H1 (cell line): ENCODE measurements around the gene MUS81. TPM values are rescaled to one million over a fixed set of nuclear protein-coding genes. Genes with fewer than 3 reads are reported as not detected.

Source experiments
- CTCF ChIA-PET: fragments of 300-600 bp; sonication (Branson Sonifier 250); formaldehyde crosslinking; loops from one replicate; lab custom pipeline; 2021; ENCODE audit not compliant: partially characterized antibody; lab: Charles Lee
- POLR2A ChIA-PET: fragments of 300-600 bp; sonication (Branson Sonifier 250); formaldehyde crosslinking; loops from one replicate; lab custom pipeline; 2021; ENCODE audit warnings: inconsistent platforms; ENCODE audit not compliant: partially characterized antibody; lab: Charles Lee
- DNase-seq, 2 experiments: peaks; one replicate each; pipeline versions ENCODE4 v3.0.0 to v3.0.0-alpha.2; 2010 to 2022; ENCODE audit warnings: low spot score in 2 of 2, low read depth in 1 of 2, mixed read lengths in 1 of 2
- FAIRE-seq: peaks from 2 replicates; lab custom pipeline; 2011; peaks lifted over from hg19 to GRCh38; lab: Jason Lieb, UNC
- H2AFZ ChIP-seq: 2 replicates; pipeline ENCODE4 v1.8.1; 2012; ENCODE audit warnings: low read length, inconsistent platforms
- H2AK5ac ChIP-seq: 2 replicates; pipeline ENCODE4 v1.6.1; 2013; ENCODE audit warnings: low read depth, low read length
- H2BK120ac ChIP-seq: replicated peaks from 2 replicates; pipeline ENCODE3; 2013; ENCODE audit warnings: low read depth, low read length, inconsistent platforms
- H2BK12ac ChIP-seq: 2 replicates; pipeline ENCODE4 v1.6.1; 2013; ENCODE audit warnings: low read depth, low read length
- H2BK15ac ChIP-seq: 2 replicates; pipeline ENCODE4 v1.6.1; 2013; ENCODE audit warnings: low read length
- H2BK20ac ChIP-seq: 2 replicates; pipeline ENCODE4 v1.6.1; 2013; ENCODE audit warnings: low read length
- H2BK5ac ChIP-seq: 2 replicates; pipeline ENCODE4 v1.6.1; 2013; ENCODE audit warnings: low read depth, low read length
- H3K14ac ChIP-seq: 2 replicates; pipeline ENCODE4 v1.6.1; 2013; ENCODE audit warnings: inconsistent platforms; ENCODE audit not compliant: insufficient read length
- H3K18ac ChIP-seq: 2 replicates; pipeline ENCODE4 v1.6.1; 2013; ENCODE audit warnings: low read length; ENCODE audit errors: extremely low read depth
- H3K23ac ChIP-seq: 2 replicates; pipeline ENCODE4 v1.6.1; 2013; ENCODE audit warnings: inconsistent platforms; ENCODE audit not compliant: insufficient read length
- H3K23me2 ChIP-seq: 2 replicates; pipeline ENCODE4 v1.6.1; 2013; ENCODE audit warnings: low read depth, low read length
- H3K27ac ChIP-seq: 2 replicates; pipeline ENCODE4 v1.6.1; 2011; ENCODE audit warnings: low read depth, low read length, inconsistent platforms
- H3K27me3 ChIP-seq, 4 experiments: replicated peaks in 1 of 4; 1 replicate in 1 of 4; 2 replicates in 3 of 4; pipeline versions ENCODE4 v1.6.1 to v1.8.1; 2011 to 2013; ENCODE audit warnings: low read length in 3 of 4, mild to moderate bottlenecking in 3 of 4, inconsistent platforms in 2 of 4, mixed read lengths in 2 of 4, moderate library complexity in 1 of 4; ENCODE audit not compliant: control insufficient read depth in 3 of 4, insufficient read depth in 3 of 4; ENCODE audit errors: extremely low read depth in 1 of 4
- H3K36me3 ChIP-seq, 4 experiments: 2 replicates each; pipeline versions ENCODE4 v1.6.1 to v1.8.1; 2011 to 2013; ENCODE audit warnings: mild to moderate bottlenecking in 4 of 4, low read length in 3 of 4, moderate library complexity in 2 of 4, control low read depth in 1 of 4, inconsistent platforms in 1 of 4; ENCODE audit not compliant: insufficient read depth in 4 of 4, control insufficient read depth in 2 of 4
- H3K4ac ChIP-seq: replicated peaks from 2 replicates; pipeline ENCODE3; 2013; ENCODE audit warnings: low read length, low read depth, mixed read lengths, inconsistent platforms; ENCODE audit not compliant: insufficient read length
- H3K4me1 ChIP-seq, 4 experiments: replicated peaks in 1 of 4; 1 replicate in 1 of 4; 2 replicates in 3 of 4; pipeline versions ENCODE4 v1.6.1 to v1.8.1; 2011 to 2013; ENCODE audit warnings: low read length in 3 of 4, inconsistent platforms in 2 of 4, mixed read lengths in 1 of 4; ENCODE audit not compliant: insufficient read depth in 4 of 4, control insufficient read depth in 3 of 4
- H3K4me2 ChIP-seq, 2 experiments: 2 replicates each; pipeline versions ENCODE4 v1.6.1 to v1.8.1; 2011 to 2013; ENCODE audit warnings: low read depth in 2 of 2, low read length in 2 of 2, control low read depth in 1 of 2, inconsistent platforms in 1 of 2, mild to moderate bottlenecking in 1 of 2; ENCODE audit not compliant: insufficient read depth in 1 of 2
- H3K4me3 ChIP-seq, 4 experiments: fragments of 200-600, 300-600 bp in 1 of 4; sonication (generic), shearing (Covaris generic), sonication (Bioruptor Twin) in 1 of 4; 2 replicates each; pipeline versions ENCODE4 v1.5.1 to v1.8.1; 2011 to 2016; ENCODE audit warnings: low read length in 4 of 4, low read depth in 3 of 4, control low read depth in 2 of 4, inconsistent platforms in 2 of 4, mild to moderate bottlenecking in 2 of 4, mixed read lengths in 1 of 4, moderate library complexity in 1 of 4; ENCODE audit not compliant: insufficient read depth in 2 of 4; ENCODE audit errors: extremely low read depth in 1 of 4
- H3K56ac ChIP-seq: replicated peaks from 2 replicates; pipeline ENCODE3; 2013; ENCODE audit warnings: low read depth, mild to moderate bottlenecking, mixed read lengths, low read length, inconsistent platforms; ENCODE audit not compliant: insufficient read length
- H3K79me1 ChIP-seq: 2 replicates; pipeline ENCODE4 v1.6.1; 2013; ENCODE audit warnings: low read depth, low read length, control low read depth
- H3K79me2 ChIP-seq, 2 experiments: 2 replicates each; pipeline versions ENCODE4 v1.6.1 to v1.8.1; 2012 to 2013; ENCODE audit warnings: low read length in 2 of 2, mild to moderate bottlenecking in 2 of 2, inconsistent platforms in 1 of 2; ENCODE audit not compliant: insufficient read depth in 2 of 2, control insufficient read depth in 1 of 2
- H3K9ac ChIP-seq, 4 experiments: replicated peaks in 1 of 4; 1 replicate in 1 of 4; 2 replicates in 3 of 4; pipeline versions ENCODE4 v1.6.1 to v1.8.1; 2011 to 2013; ENCODE audit warnings: low read depth in 3 of 4, low read length in 3 of 4, control low read depth in 2 of 4, mild to moderate bottlenecking in 2 of 4, moderate library complexity in 2 of 4, inconsistent platforms in 1 of 4; ENCODE audit errors: extremely low read depth in 1 of 4
- H3K9me3 ChIP-seq, 2 experiments: 2 replicates each; pipeline versions ENCODE4 v1.6.1 to v1.8.1; 2012 to 2013; ENCODE audit warnings: mild to moderate bottlenecking in 2 of 2, moderate library complexity in 2 of 2, control low read depth in 1 of 2, inconsistent platforms in 1 of 2, low read depth in 1 of 2, low read length in 1 of 2, mixed read lengths in 1 of 2; ENCODE audit not compliant: insufficient read depth in 2 of 2
- H4K20me1 ChIP-seq, 2 experiments: replicated peaks in 1 of 2; 2 replicates each; pipeline versions ENCODE3 to v1.8.1; 2011 to 2013; ENCODE audit warnings: inconsistent platforms in 2 of 2, low read length in 2 of 2, mild to moderate bottlenecking in 1 of 2; ENCODE audit not compliant: insufficient read depth in 2 of 2, control insufficient read depth in 1 of 2
- H4K5ac ChIP-seq: 2 replicates; pipeline ENCODE4 v1.6.1; 2013; ENCODE audit warnings: low read length, low read depth, mixed read lengths, inconsistent platforms; ENCODE audit not compliant: insufficient read length
- H4K8ac ChIP-seq: 2 replicates; pipeline ENCODE4 v1.8.0; 2013; ENCODE audit warnings: mild to moderate bottlenecking, moderate library complexity, low read length, inconsistent platforms; ENCODE audit not compliant: insufficient read depth; ENCODE audit errors: extremely low read depth
- H4K91ac ChIP-seq: replicated peaks from 2 replicates; pipeline ENCODE3; 2013; ENCODE audit warnings: low read length, mixed read lengths, inconsistent platforms; ENCODE audit not compliant: insufficient read length
- ASH2L ChIP-seq: fragments of 200-600, 300-600 bp; sonication (generic); IDR thresholded peaks from one replicate; pipeline ENCODE4 v1.7.1; 2017; ENCODE audit warnings: low read length
- HDAC2 ChIP-seq, 2 experiments: fragments of 300-600 bp in 1 of 2; sonication (generic) in 1 of 2; IDR thresholded peaks; 2 replicates each; pipeline ENCODE4 v1.6.1; 2011 to 2012; ENCODE audit warnings: low read depth in 2 of 2, low read length in 2 of 2, mild to moderate bottlenecking in 2 of 2, moderate library complexity in 2 of 2, borderline replicate concordance in 1 of 2, inconsistent platforms in 1 of 2
- KDM4A ChIP-seq: IDR thresholded peaks from one replicate; pipeline ENCODE4 v1.7.1; 2012; ENCODE audit warnings: low read depth, mild to moderate bottlenecking, moderate library complexity, low read length, inconsistent platforms; ENCODE audit not compliant: severe bottlenecking
- NANOG ChIP-seq: IDR thresholded peaks from 2 replicates; pipeline ENCODE4 v1.6.1; 2011; ENCODE audit warnings: low read length, low read depth, mild to moderate bottlenecking, inconsistent platforms; ENCODE audit not compliant: insufficient read depth, poor library complexity, severe bottlenecking
- NRF1 ChIP-seq: IDR thresholded peaks from 2 replicates; pipeline ENCODE4 v1.6.1; 2011; ENCODE audit warnings: mild to moderate bottlenecking, low read depth, low read length, improper control_type of control experiment
- POLR2A ChIP-seq, 2 experiments: IDR thresholded peaks; 1 replicate in 1 of 2; 2 replicates in 1 of 2; pipeline ENCODE4 v1.6.1; 2011; ENCODE audit warnings: low read depth in 2 of 2, low read length in 2 of 2, mild to moderate bottlenecking in 2 of 2; ENCODE audit errors: control extremely low read depth in 1 of 2
- RBBP5 ChIP-seq: IDR thresholded peaks from 2 replicates; pipeline ENCODE4 v1.7.1; 2012; ENCODE audit warnings: low read depth, mild to moderate bottlenecking, inconsistent platforms, low read length, moderate library complexity, borderline replicate concordance
- RNF2 ChIP-seq: fragments of 200-900, 300-1000 bp; sonication (generic); IDR thresholded peaks from 2 replicates; pipeline ENCODE4 v1.7.1; 2016; ENCODE audit warnings: borderline replicate concordance, low read depth, mild to moderate bottlenecking, antibody characterized with exemption, low read length; ENCODE audit not compliant: poor library complexity, severe bottlenecking; ENCODE audit errors: missing control alignments
- RXRA ChIP-seq: IDR thresholded peaks from 2 replicates; pipeline ENCODE4 v1.6.1; 2011; ENCODE audit warnings: low read depth, mild to moderate bottlenecking, low read length, moderate library complexity; ENCODE audit not compliant: insufficient read depth
- SAP30 ChIP-seq: fragments of 300-600 bp; sonication (generic); IDR thresholded peaks from 2 replicates; pipeline ENCODE4 v1.7.1; 2012; ENCODE audit warnings: low read length, moderate library complexity, mild to moderate bottlenecking, inconsistent platforms; ENCODE audit not compliant: insufficient read depth, insufficient replicate concordance
- SRF ChIP-seq: IDR thresholded peaks from 2 replicates; pipeline ENCODE4 v1.6.1; 2011; ENCODE audit warnings: mild to moderate bottlenecking, low read depth, low read length, moderate library complexity
- SUZ12 ChIP-seq: fragments of 200-600 bp; sonication (generic); IDR thresholded peaks from 2 replicates; pipeline ENCODE4 v1.6.1; 2012; ENCODE audit warnings: mild to moderate bottlenecking, inconsistent platforms, low read length, moderate library complexity, mixed read lengths
- TAF1 ChIP-seq: IDR thresholded peaks from 2 replicates; pipeline ENCODE4 v1.6.1; 2011; ENCODE audit warnings: mild to moderate bottlenecking, low read depth, low read length
- WGBS, 2 experiments: shearing (Covaris generic) in 1 of 2; methylation state at CpG; one replicate each; pipeline versions ENCODE4 v1.1.6 to v1.1.7; 2013 to 2015; ENCODE audit warnings: low lambda C conversion rate in 2 of 2, mixed read lengths in 2 of 2, inconsistent platforms in 1 of 2, low coverage in 1 of 2, missing lambda C conversion rate in 1 of 2; ENCODE audit not compliant: insufficient replicate concordance in 2 of 2, insufficient coverage in 1 of 2, insufficient read length in 1 of 2; ENCODE audit errors: extremely low coverage in 1 of 2, missing lambda C conversion rate in 1 of 2; 5-methylcytosine and 5-hydroxymethylcytosine counted together
- polyA plus RNA-seq, 7 experiments: library from polyadenylated mRNA; depleted of rRNA in 3 of 7; stranded (reverse) in 5 of 7; unstranded in 2 of 7; fragments of >200 nt in 5 of 7; fragments of 200-250 nt in 2 of 7; gene quantifications; 1 replicate in 5 of 7; 2 replicates in 1 of 7; 4 replicates in 1 of 7; pipeline versions ENCODE4 v1.2.1 to v1.2.3, GENCODE V29; 2011 to 2013; ENCODE audit warnings: missing spikeins in 2 of 7, mixed read lengths in 2 of 7
- total RNA-seq: library from RNA; stranded (reverse); fragmentation: NEBNext Ultra II Directional; extraction: Animal tissue kit (Norgen Biotek cat#: 25700); gene quantifications from 2 replicates; pipeline ENCODE4 v1.2.1, GENCODE V29; 2021

The MUS81 gene
- total and polyA plus RNA-seq, 2 of the 8 experiments (the other 6 are each of a cell fraction or from before 2014, with no cell fraction given), result 30.2 to 31.5 TPM

- Histone ChIP-seq H3K4me3 (no peak overlapping the region), H3K9ac (no peak overlapping the region), H3K4me1 (peaks cover 0 to 17% (median 11%) of the 10 kb centered on the region in 4 experiments; a peak in 5 of 7 replicates), H3K9me3 (no peaks in the 10 kb centered on the region), H4K20me1 (peaks cover 6 to 7% of the 10 kb centered on the region in 2 experiments), H2BK12ac (no peak overlapping the region), H3K36me3 (peaks cover 8 to 22% (median 18%) of the 10 kb centered on the region in 4 experiments; a peak in 7 of 8 replicates), H3K79me2 (peaks cover 0 to 4% of the 10 kb centered on the region in 2 experiments; a peak in 1 of 4 replicates), H2BK15ac (no peak overlapping the region), H3K4ac (no peak overlapping the region), H3K27ac (no peak overlapping the region), H2AK5ac (no peak overlapping the region), H2BK20ac (no peak overlapping the region), H2BK120ac (no peak overlapping the region), H2BK5ac (no peak overlapping the region), H3K27me3 (peaks cover 0 to 9% (median 8%) of the 10 kb centered on the region in 4 experiments; a peak in 6 of 7 replicates), H4K8ac (no peak overlapping the region), H3K4me2 (no peak overlapping the region), H4K91ac (no peak overlapping the region), H2AFZ (no peak overlapping the region), H4K5ac (no peak overlapping the region), H3K23me2 (peaks cover 14% of the 10 kb centered on the region), H3K23ac (no peak overlapping the region), H3K56ac (no peak overlapping the region), H3K18ac (no peak overlapping the region), H3K79me1 (no peaks in the 10 kb centered on the region), H3K14ac (no peak overlapping the region)
- WGBS, 2 experiments, result 89% methylated on average over 7 of the region's 7 CpGs; no CpG with 5 or more reads in 1 of the 2 experiments
- POLR2A ChIA-PET, result interaction anchor here (0.6 to 39.7 kb wide), 2 partner anchors 24 to 29 kb away, joined by 3 to 1071 read pairs; partner anchors contain the start of genes CFL1, EFEMP2 and MUS81
- CTCF ChIA-PET, result interaction anchor here (0.6 to 19.6 kb wide), 54 partner anchors 7 to 1447 kb away, joined by 3 to 283 read pairs (median 5); partner anchors contain the start of genes CATSPER1, CCDC85B, CFL1 and CTSW
- FAIRE-seq, result no peak
- DNase-seq, result no peak
- TF ChIP-seq ASH2L, result no peak
- no peak for TF ChIP-seq NRF1
- no peak for TF ChIP-seq RXRA
- TF ChIP-seq SUZ12, result no peak
- no peak for TF ChIP-seq HDAC2 (IDR thresholded peaks at IDR 0.05; ENCODE audit: borderline replicate concordance in 1 of 2, low read depth in 2 of 2, low read length in 2 of 2)
- TF ChIP-seq SAP30, result no peak
- no peak for TF ChIP-seq RNF2
- no peak for TF ChIP-seq SRF
- no peak for TF ChIP-seq KDM4A
- no peak for TF ChIP-seq RBBP5
- no peak for TF ChIP-seq NANOG
- TF ChIP-seq POLR2A (IDR thresholded peaks at IDR 0.05; ENCODE audit: control extremely low read depth in 1 of 2, low read depth in 2 of 2, low read length in 2 of 2), result no peak
- TF ChIP-seq TAF1, result no peak
- TF ChIP-seq, all 59 proteins: peak for 0
Measured at GRCh38 chr11:65885231-65885630, 25.0 kb downstream of the MUS81 start.
